A549 treated with dexamethasone at 1 μM for 4 hours (cell line): ENCODE results near the gene IRF6. TPM values are rescaled to one million over a fixed set of nuclear protein-coding genes. Genes with fewer than 3 reads are reported as not detected.

Source experiments
- total RNA-seq: library from RNA; stranded (reverse); fragments of 200-300 nt; extraction: Qiagen RNA extraction; gene quantifications from 5 replicates; pipeline ENCODE4 v1.2.3, GENCODE V29; 2022

The IRF6 gene
- total RNA-seq: 0.13 to 0.29 TPM (median 0.21 TPM) in 5 replicates

GRCh38 chr1:209805875-209806760 is at the start of gene IRF6:
IRF6 (minus strand) TSS chr1:209806142; CDS start chr1:209801413, 4,729 bp downstream.

DNA sequence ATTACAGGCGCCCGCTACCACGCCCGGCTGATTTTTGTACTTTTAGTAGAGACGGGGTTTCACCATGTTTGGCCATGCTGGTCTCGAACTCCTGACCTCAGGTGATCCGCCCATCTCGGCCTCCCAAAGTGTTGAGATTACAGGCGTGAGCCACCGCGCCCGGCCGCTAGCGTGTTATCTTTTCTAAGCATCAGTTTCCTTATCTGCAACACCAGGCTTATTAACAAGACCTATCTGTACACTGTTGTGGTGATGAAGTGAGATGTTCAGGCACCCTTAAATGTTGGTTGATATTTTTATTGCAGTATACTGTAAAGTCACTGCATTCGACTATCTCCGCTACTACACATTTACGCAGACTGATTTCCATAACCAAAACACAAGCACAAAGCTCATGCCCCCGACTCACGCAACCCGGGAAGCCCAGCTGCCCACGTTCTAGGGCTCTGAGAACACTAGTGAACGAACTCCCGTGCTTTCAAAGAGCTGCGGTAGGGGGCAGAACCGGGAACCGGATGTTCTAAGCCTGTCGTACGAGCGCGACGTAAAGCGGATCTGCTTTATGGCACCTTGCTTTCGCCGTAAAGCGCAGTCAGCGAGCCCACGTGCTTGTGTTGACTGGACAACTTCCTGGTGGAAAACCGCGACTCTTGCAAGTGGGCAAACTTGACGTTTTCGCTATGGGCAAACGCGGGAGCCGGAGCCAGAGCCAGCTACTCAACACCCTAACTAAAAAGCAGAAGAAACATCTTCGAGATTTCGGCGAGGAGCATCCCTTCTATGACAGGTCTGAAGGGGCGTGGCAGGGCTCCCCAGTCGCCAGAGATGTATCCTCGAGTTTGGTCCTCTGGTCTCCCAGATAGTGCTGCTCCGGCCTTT is 21.7 kb upstream of the IRF6 start, which contains the start of gene UTP25:
Gene UTP25 (plus strand): TSS at position 589 of the 879 bp plus-strand sequence. CDS start 92 bp downstream, at position 681.

DNA sequence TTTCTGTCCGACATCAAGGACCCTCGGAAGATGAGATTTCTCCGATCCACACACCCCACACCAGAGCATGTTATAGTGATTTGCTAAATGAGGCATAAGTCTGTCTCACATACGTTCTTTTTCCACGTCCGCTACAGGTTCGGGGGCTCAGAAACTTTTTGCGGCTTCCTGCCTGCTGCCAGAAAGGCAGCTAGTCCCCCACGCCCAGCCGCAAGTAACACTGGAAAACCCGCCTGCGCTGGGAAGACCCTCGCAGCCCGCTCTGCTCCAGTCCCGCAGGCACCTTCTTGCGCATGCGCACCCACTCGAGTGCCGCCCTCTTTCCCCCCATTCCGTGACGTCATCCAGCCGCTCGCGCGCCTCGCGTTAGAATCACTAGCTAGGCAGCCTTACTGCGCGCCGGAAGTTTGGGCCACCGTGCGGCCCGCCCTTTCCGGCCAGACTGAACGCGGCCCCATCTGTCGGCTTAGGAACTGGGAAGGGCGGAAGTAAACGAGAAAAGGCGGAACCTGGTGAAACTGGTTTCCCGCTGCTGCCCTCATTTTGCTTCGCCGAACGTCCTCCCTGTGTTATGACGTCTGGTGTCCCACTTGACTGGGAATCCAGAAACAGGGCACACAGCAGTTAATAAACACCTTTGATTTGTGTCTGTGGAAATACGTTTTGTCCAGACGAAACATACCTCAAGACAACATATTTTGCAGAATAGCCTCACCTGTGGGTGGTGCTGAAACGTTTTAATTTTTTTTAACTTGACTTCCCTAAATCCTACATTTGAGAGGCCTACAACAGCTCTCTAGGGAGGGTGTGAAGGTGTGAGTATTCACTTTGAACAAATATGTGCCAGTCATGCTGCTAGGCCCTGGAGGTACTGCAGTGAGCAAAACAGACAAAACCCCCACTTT is 21.4 kb downstream of the IRF6 start, which contains the start of gene C1orf74:
Gene C1orf74 (minus strand): TSS at position 295 of the 905 bp plus-strand sequence. CDS start 925 bp downstream, outside the sequence.

DNA sequence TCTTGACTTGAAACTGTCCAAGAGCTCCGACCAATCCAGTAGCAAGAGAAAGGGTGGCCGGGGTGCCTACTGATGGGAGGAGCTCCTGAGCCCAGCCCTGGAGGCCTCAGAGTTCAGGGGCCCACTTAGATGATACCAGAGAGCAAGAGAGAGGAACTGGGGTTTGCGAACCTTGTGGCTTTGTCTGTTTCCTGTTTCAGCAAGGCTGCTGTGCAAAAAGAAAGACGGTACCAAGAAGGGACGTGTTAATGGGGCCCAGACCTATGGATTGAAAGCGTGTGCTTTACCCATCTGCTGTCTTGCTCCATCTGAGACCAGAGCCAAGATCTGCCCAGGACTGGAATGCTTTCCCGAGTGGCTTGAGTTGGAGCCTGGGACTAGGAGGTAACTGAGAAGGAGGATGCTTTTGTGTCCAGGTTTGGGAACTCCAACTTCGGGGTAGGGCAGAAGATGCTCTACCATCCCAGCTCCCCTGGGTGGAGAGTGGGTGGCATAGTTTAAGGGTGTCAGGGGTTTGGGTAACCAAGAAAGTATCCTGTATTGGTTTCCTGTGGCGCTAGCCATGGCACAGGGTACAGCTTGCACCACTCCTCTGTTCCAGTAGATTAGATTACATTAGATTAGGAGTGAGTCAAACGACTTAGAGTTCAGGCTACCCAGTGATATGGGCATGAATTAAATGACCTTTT is 49.9 kb downstream of the IRF6 start, which contains the start of gene TRAF3IP3:
Gene TRAF3IP3 (plus strand): TSS at position 128 of the 689 bp plus-strand sequence. CDS start 3,987 bp downstream, outside the sequence.

Other genes with a start within 250 kb of the IRF6 start
- gene CAMK1G, start 222.4 kb downstream of the IRF6 start, total RNA-seq: 0.14 to 0.43 TPM (median 0.30 TPM) in 5 replicates
- 14.4 to 21.7 TPM (median 19.4 TPM) in 5 replicates for gene LAMB3, start 153.7 kb downstream of the IRF6 start, total RNA-seq
- 3.2 to 4.1 TPM (median 3.4 TPM) in 5 replicates for gene G0S2, start 130.7 kb downstream of the IRF6 start, total RNA-seq
- gene HSD11B1, start 101.3 kb downstream of the IRF6 start, total RNA-seq: 0.26 to 0.62 TPM (median 0.45 TPM) in 5 replicates
- not detected in 5 replicates for gene TRAF3IP3, start 50.1 kb downstream of the IRF6 start, total RNA-seq
- gene C1orf74, start 21.6 kb downstream of the IRF6 start, total RNA-seq: 1.3 to 2.0 TPM (median 1.8 TPM) in 5 replicates
- 10.1 to 12.6 TPM (median 11.5 TPM) in 5 replicates for gene UTP25, start 21.8 kb upstream of the IRF6 start, total RNA-seq
- 0.03 to 0.06 TPM (median 0.06 TPM) in 5 replicates for gene SYT14, start 132.1 kb upstream of the IRF6 start, total RNA-seq